Loucy (cell line): ENCODE results near the gene DACH1.

ENCODE experiments used
- EZH2phosphoT487 ChIP-seq: fragments of 200-600 bp; IDR thresholded peaks from 2 replicates; pipeline ENCODE4 v1.6.1; 2018; ENCODE audit warnings: antibody characterized with exemption, mild to moderate bottlenecking, moderate library complexity, borderline replicate concordance
- TF ChIP-seq, protein P1 (sequence below): fragments of 200-600 bp; sonication (generic); conservative IDR thresholded peaks from 2 replicates; pipeline ENCODE4 v1.5.1; 2014; ENCODE audit warnings: mild to moderate bottlenecking, antibody characterized with exemption, low read length

- TF ChIP-seq, protein P1, sequence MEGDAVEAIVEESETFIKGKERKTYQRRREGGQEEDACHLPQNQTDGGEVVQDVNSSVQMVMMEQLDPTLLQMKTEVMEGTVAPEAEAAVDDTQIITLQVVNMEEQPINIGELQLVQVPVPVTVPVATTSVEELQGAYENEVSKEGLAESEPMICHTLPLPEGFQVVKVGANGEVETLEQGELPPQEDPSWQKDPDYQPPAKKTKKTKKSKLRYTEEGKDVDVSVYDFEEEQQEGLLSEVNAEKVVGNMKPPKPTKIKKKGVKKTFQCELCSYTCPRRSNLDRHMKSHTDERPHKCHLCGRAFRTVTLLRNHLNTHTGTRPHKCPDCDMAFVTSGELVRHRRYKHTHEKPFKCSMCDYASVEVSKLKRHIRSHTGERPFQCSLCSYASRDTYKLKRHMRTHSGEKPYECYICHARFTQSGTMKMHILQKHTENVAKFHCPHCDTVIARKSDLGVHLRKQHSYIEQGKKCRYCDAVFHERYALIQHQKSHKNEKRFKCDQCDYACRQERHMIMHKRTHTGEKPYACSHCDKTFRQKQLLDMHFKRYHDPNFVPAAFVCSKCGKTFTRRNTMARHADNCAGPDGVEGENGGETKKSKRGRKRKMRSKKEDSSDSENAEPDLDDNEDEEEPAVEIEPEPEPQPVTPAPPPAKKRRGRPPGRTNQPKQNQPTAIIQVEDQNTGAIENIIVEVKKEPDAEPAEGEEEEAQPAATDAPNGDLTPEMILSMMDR = no peak
- no peak for TF ChIP-seq EZH2phosphoT487
These were observed 107.1 kb downstream of the DACH1 start for GRCh38 chr13:71759651-71760511.
